Tibial nerve (tissue), 3 donors: ENCODE data around the gene KBTBD6.

Experiments
- POLR2A ChIP-seq, 2 donors: fragments of 450-650 bp; IDR thresholded peaks; one replicate each; pipeline ENCODE4 v1.6.1; 2017; ENCODE audit warnings: antibody characterized with exemption in 2 of 2, mild to moderate bottlenecking in 2 of 2, moderate library complexity in 2 of 2
- TF ChIP-seq, protein P1 (sequence below), 5 experiments: fragments of 200-600 bp in 3 of 5; fragments of 450-650 bp in 2 of 5; sonication (generic) in 3 of 5; IDR thresholded peaks; one replicate each; pipeline ENCODE4 v1.5.1; 2016 to 2019; ENCODE audit warnings: antibody characterized with exemption in 5 of 5, mild to moderate bottlenecking in 3 of 5, moderate library complexity in 2 of 5

DNA sequence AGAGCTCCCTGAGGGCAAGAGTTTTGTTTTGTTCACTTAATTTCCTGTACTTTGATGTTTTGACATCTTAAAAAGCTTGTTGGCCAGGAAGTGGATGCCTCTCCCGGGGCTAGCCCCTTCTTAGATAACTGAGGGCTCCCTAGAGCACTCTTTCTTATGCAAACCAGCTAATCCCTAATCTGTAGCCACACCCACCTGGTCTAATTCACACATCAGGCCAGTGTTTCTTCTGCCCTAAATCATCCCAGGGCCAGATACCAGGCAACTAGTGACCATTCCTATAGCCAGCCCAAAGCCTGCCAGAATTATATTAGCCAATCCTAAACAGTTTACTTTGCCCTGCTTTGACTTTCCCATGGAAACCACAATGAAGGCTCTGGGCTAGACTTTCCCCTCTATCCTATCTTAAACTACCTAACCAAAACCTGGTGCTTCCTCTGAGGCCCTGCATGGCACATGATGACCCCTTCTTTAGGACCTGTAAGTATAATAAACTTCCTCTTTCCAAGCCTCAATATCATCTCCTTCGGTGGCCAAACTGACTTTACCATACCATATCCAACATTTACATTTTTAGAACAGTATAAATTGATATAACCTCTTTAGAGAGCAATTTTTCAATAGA lies 46.5 kb downstream of the KBTBD6 start:
- no peak for TF ChIP-seq POLR2A (IDR thresholded peaks at IDR 0.05)
- TF ChIP-seq, protein P1, sequence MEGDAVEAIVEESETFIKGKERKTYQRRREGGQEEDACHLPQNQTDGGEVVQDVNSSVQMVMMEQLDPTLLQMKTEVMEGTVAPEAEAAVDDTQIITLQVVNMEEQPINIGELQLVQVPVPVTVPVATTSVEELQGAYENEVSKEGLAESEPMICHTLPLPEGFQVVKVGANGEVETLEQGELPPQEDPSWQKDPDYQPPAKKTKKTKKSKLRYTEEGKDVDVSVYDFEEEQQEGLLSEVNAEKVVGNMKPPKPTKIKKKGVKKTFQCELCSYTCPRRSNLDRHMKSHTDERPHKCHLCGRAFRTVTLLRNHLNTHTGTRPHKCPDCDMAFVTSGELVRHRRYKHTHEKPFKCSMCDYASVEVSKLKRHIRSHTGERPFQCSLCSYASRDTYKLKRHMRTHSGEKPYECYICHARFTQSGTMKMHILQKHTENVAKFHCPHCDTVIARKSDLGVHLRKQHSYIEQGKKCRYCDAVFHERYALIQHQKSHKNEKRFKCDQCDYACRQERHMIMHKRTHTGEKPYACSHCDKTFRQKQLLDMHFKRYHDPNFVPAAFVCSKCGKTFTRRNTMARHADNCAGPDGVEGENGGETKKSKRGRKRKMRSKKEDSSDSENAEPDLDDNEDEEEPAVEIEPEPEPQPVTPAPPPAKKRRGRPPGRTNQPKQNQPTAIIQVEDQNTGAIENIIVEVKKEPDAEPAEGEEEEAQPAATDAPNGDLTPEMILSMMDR (IDR thresholded peaks at IDR 0.05): no peak
